Activated gamma-delta T cell (primary cell): Measurements from ENCODE around the gene ZNG1A.
"Not testable (repeated sequence)": the region's sequence is repeated elsewhere in the genome, so short reads cannot be mapped to it uniquely, and the experiment has no call there.

ENCODE experiments used
- DNase-seq: peaks from one replicate; lab custom pipeline; 2025; lab: John Stamatoyannopoulos, UW
- total RNA-seq, 2 donors: gene quantifications; one replicate each; lab custom pipeline; 2026; lab: John Stamatoyannopoulos, UW

The ZNG1A gene
- 15.4 to 18.3 reads per million in 2 donors for total RNA-seq

GRCh38 chr9:178970-179383 is at the start of gene ZNG1A:
Gene ZNG1A, minus strand, starts transcription at chr9:179056. Its CDS starts 87 bp downstream, at chr9:178969.
- not testable (repeated sequence) for DNase-seq

- no peak for DNase-seq
These were observed 49.0 kb upstream of the ZNG1A start for GRCh38 chr9:227860-228259.

GRCh38 chr9:224582-225520 is 46.0 kb upstream of the ZNG1A start:
- DNase-seq = no peak

DNA sequence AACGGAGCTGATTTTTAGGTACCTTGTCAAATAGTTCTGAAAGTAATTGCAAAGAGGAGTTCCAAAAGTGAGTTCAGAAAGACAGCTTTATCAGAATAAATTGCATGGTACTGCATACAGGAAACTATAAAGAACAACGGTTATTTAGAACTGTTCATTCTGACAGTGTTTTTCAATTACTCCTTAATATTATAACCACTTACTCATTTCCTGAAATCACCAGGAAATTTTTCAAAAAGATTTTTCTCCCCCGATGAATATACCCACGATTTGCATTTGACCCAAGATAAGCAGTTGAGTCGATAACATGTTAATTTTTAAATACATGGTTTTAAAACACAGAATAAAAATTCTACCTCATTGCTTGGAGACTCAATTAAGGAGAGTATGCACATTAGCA is 45.2 kb upstream of the ZNG1A start:
- DNase-seq = no peak

DNA sequence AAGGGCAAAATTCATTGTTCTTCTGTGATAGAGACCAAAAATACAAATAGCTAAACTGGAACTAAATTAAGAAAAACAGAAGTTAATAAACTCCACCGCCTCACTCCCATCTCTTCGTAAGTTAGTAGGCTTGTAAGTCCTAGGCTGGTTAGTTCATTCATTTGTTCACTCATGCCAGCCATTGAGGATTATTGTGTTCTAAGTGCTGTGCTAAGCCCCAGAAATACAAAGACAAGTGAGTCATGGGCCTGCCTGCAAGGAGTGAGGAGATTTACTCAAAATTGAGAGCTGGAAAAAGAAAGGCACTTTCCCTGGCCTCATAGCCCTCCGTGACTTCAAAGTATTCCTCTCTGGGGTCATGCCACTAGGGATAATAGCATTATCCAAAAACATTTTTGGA is 44.3 kb upstream of the ZNG1A start:
- DNase-seq = no peak

GRCh38 chr9:221989-222776 is 43.3 kb upstream of the ZNG1A start:
- no peak for DNase-seq

DNA sequence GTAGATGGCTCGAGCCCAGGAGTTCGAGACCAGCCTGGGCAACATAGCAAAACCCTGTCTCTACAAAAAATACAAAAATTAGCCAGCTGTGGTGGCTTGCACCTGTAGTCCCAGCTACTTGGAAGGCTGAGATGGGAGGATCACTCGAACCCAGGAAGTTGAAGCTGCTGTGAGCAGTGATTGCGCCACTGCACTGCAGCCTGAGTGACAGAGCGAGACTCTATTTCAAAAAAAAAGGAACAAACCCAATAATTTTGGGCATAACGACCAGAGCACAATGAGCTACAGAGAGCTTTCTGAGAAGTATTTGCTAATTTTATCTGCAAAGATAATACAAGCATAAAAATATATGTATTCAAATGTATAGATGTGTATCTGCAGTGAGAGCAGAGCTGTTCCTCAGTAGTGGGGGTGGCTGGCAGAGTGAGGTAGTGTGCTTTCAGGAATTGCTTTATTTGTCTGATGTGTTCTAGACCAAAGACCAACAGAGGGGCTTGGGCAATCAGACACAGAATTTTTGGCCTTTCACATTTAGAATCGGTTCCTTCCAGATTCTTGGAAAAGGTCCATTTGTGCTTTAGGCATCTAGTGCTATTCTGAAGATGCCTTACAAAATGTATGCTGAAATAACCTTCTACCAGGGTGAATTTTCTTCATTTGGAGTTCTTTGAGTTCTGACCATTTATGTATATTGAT is 41.0 kb upstream of the ZNG1A start:
- no peak for DNase-seq

GRCh38 chr9:219036-219435 is 40.2 kb upstream of the ZNG1A start:
- not testable (repeated sequence) for DNase-seq

- no peak for DNase-seq
These were observed 39.1 kb upstream of the ZNG1A start for GRCh38 chr9:217950-218349.

DNA sequence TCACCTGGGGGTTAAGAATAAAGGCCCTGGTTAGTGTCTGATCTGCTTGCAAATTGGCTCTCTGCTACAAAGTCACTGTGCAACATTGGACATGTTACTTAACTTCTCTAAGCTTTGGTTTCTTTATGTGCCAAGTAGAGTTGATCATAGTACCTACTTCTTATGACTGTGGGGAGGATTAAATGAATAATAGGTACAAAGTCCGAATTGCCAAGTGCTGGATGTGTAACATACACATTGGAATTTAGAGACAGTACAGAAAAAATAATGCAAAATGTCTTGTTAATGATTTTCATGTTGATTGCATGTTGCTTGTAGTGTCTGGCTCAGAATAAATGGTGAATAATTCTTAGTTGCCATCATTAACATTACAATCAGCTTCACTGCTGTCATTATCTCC is 38.0 kb upstream of the ZNG1A start:
- DNase-seq = no peak

DNA sequence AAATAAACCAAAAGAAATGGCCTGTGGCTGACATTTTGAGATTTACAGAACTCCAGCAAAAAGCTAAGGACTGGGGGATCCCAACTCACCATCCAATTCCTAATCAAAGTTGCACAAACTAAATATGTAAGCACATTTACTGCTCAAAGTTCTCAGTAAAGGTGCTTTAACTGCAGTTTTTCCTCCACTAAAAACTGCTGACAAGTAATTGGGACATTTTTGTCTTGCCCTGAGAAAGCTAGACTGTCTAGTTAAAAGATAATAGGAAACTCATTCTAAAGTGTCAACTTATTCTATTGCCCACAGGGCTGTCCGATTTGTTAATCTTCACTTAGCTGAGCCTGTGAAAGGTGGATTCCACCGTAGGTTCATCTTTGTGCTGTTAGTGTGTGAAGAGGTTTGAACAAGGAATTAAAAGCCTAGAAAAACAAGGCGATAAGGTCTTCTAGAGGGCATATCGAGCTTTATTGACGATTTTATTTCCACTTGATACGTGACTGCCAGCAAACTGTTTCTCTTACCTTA is 36.8 kb upstream of the ZNG1A start:
- DNase-seq = no peak

DNA sequence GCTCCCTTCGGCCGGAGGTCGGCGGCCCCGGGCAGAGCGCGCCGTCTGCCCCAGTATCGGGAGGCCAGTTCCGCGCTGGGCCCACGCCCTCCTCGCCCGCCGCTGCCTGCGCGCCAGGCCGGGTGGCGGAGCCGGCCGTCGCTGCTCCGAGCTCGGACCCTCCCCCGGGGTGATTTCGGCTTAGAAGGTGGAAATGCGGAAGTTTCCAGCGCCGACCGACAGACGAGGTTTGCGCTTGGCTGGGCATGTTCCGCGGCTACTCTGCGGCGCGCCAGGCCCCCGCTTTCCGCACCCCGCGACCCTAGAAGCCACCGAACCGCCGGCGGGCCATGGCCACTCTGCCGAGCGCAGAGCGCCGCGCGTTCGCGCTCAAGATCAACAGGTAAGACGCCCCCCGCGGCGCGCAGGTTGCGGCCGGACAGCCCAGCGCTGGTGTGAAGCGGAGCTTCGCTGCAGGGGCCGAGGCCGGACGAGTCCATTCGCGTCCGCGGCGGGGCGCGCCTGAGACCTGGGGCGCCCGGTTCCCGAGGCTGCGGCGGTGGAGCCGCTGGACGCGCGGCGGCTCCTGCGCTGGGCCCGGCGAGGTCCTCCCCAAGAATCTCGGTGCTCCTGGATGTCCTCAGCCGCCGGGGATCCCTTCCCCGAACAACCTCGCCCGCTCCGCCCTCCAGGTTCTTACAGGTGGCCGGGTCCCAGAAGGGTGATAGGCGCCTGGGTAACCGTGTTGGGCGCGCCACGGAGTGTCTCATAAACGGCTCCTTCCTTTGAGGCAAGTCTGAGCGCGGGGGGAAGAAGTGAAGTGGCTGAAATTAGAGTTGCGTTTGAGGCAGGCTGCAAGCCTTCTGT is 36.0 kb upstream of the ZNG1A start, which contains the start of gene DOCK8:
DOCK8 (plus strand) TSS at position 218 of the 846 bp plus-strand sequence; CDS start at position 330, 112 bp downstream.
- peak; percentile 29 for DNase-seq

GRCh38 chr9:214351-214647 is 35.4 kb upstream of the ZNG1A start:
- DNase-seq = no peak

DNA sequence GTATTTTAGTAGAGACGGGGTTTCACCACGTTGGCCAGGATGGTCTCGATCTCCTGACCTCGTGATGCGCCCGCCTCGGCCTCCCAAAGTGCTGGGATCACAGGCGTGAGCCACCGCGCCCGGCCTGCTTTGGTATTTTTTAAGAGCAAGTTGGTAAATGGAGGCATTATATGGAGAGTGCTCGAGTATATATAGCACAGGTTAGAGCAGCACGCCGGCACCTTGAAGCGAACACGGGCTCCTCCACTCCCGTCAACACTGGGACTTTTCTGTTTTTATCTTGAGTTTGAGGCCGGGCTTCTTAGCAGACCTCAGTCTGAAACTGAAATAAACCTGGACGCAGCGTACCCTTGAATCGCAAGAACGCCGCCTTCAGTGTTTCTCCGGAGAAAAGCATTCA is 35.0 kb upstream of the ZNG1A start:
- not testable (repeated sequence) for DNase-seq

DNA sequence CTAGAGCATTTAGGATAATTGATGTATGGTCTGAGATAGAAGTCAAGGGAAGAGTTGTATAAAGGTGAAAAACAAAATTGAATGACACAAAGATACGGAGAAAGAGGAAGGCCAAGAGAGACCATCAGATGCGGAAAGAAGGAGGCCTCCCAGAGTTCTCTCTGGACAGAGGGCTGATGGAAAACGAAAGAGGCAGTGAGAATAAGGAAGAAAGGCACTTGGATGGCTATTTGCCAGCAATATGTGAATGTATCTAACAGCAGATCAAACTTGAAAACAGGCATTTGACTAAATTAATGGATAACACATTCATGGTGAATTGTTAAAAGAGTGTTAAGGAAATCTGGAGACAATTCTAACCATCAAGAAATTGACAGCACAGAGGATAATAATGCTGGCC is 33.4 kb upstream of the ZNG1A start:
- no peak for DNase-seq

DNA sequence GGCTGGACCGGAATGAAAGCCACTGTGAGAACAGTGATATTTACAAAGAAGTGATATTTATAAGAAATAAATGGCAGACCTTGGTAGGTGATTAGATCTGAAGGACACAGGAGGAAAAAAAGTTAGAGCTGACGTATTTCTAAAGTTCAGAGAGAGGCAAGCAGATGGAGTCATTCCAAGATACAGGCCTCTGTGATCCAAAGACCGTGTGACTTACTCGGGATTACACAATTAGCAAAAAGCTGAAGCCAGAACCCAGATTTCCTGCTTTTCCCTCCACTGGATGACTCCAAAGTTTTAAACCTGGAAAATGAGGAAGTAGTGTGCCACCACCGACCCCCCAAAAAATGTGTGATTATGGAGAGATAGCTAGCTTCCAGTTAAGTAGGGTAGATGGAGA is 32.7 kb upstream of the ZNG1A start:
- DNase-seq = no peak

DNA sequence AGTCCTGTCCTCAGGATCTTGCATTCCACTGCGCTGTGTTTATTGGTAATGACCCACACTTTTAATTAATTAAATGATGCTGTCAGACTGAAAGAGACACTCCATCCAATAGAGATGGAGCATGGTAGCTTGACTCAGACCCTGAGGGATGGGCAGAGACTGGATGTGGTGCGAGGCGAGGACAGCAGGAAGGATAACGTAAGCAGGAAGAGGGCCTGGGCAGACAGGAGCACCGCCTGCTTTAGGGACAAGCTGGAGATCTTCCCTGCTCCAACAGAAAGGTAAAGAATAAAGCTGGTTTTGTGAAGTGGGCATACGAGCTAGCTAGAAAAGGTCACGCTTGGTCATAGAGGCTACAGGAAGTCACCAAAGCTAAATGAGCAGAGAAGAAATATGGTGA is 32.2 kb upstream of the ZNG1A start:
- no peak for DNase-seq

DNA sequence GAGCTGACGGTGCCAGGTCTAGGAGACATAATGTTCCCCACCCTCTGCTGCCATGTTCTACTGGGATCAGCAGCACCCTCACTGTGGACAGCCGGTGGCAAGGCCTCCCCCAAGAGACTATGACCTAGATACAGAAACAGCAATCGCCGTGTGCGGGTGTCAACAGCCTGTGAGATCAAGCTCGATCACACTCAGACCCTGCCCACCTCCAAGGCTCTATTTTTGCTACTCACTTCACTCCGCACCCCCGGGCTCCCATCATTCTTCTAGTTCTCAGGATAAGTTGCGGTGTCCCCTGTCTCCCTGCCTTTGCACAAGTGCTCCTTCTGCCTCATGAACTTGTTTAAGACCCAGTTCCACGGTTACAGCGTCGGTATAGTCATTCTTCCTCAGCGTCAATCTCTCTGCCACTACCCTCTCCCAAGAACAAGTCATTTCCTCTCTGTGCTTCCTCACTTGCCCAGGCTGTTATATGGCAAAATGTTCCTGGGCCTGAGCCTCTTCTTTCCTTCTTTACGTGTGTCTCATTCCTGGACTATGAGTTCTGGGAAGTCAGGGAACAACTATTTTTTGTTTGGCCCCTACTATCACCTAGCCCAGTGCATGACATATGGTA is 30.4 kb upstream of the ZNG1A start:
- no peak for DNase-seq

DNA sequence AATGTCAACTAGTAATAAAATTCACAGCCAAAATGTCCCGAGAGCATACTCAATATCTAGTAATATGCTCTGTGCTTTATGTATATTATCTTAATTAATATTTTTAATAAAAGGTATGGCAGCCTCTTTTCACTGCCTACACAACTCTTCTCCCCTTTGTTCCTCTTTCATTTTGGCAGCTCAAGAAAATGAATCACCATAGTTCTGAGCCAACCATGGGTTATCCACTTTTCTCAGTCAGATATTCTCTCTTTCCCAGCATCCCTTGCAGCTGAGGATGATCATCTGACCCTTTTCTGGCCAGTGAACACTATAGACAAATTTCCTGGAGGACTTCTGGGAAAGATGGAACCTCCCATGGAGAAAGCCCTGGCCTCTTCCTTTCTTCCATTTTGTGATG is 27.6 kb upstream of the ZNG1A start:
- no peak for DNase-seq

- DNase-seq = not testable (repeated sequence)
These were observed 20.7 kb upstream of the ZNG1A start for GRCh38 chr9:199601-200000.
